GM12878 (cell line): ENCODE measurements around the gene MBD2. TPM values are rescaled to one million over a fixed set of nuclear protein-coding genes. Genes with fewer than 3 reads are reported as not detected.

Source experiments
- CBX5 ChIP-seq: sonication (generic); IDR thresholded peaks from 2 replicates; pipeline ENCODE4 v1.6.1; 2016; ENCODE audit warnings: low read depth, moderate library complexity, mild to moderate bottlenecking, inconsistent platforms
- CHD2 ChIP-seq: IDR thresholded peaks from 2 replicates; pipeline ENCODE4 v1.6.1; 2011; ENCODE audit warnings: low read depth, low read length, improper control_type of control experiment, borderline replicate concordance
- CREB1 ChIP-seq: IDR thresholded peaks from 2 replicates; pipeline ENCODE4 v1.6.1; 2012; ENCODE audit warnings: low read depth, mild to moderate bottlenecking, inconsistent platforms
- DPF2 ChIP-seq: fragments of 450-650 bp; IDR thresholded peaks from 2 replicates; pipeline ENCODE4 v1.6.1; 2017; ENCODE audit warnings: mild to moderate bottlenecking
- EED ChIP-seq: sonication (generic); IDR thresholded peaks from 2 replicates; pipeline ENCODE4 v1.6.1; 2016; ENCODE audit warnings: antibody characterized with exemption, low read depth
- ETV6 ChIP-seq, 2 experiments: fragments of 450-650 bp in 1 of 2; IDR thresholded peaks in 1 of 2; conservative IDR thresholded peaks in 1 of 2; 2 replicates each; pipeline ENCODE4 v1.6.1; 2014; ENCODE audit warnings: antibody characterized with exemption in 1 of 2, borderline replicate concordance in 1 of 2, low read depth in 1 of 2, mild to moderate bottlenecking in 1 of 2, moderate library complexity in 1 of 2
- IKZF2 ChIP-seq, 2 experiments: fragments of 450-650 bp; IDR thresholded peaks; 2 replicates each; pipeline ENCODE4 v1.6.1; 2017; ENCODE audit warnings: mild to moderate bottlenecking in 2 of 2, moderate library complexity in 2 of 2
- JUNB ChIP-seq: IDR thresholded peaks from 2 replicates; pipeline ENCODE4 v1.6.1; 2016; ENCODE audit warnings: antibody characterized with exemption, mild to moderate bottlenecking
- MEF2B ChIP-seq: fragments of 450-650 bp; IDR thresholded peaks from 2 replicates; pipeline ENCODE4 v1.6.1; 2018; ENCODE audit warnings: mild to moderate bottlenecking, moderate library complexity; ENCODE audit not compliant: partially characterized antibody, poor library complexity, severe bottlenecking
- MLLT1 ChIP-seq: fragments of 450-650 bp; IDR thresholded peaks from 2 replicates; pipeline ENCODE4 v1.6.1; 2016; ENCODE audit warnings: mild to moderate bottlenecking
- MTA2 ChIP-seq: fragments of 450-650 bp; IDR thresholded peaks from 2 replicates; pipeline ENCODE4 v1.6.1; 2016; ENCODE audit warnings: low read depth, mild to moderate bottlenecking, moderate library complexity
- NFIC ChIP-seq: IDR thresholded peaks from 2 replicates; pipeline ENCODE4 v1.6.1; 2012; ENCODE audit warnings: low read depth, mild to moderate bottlenecking, inconsistent platforms, low read length, moderate library complexity
- PAX5 ChIP-seq: IDR thresholded peaks from 2 replicates; pipeline ENCODE4 v1.6.1; 2011; ENCODE audit warnings: low read depth, low read length, borderline replicate concordance
- PKNOX1 ChIP-seq: fragments of 450-650 bp; IDR thresholded peaks from 2 replicates; pipeline ENCODE4 v1.6.1; 2016; ENCODE audit warnings: mild to moderate bottlenecking
- POU2F2 ChIP-seq: IDR thresholded peaks from 3 replicates; pipeline ENCODE4 v1.6.1; 2011; ENCODE audit warnings: low read depth, mild to moderate bottlenecking, low read length, borderline replicate concordance
- RELA ChIP-seq: fragments of 450-650 bp; IDR thresholded peaks from 2 replicates; pipeline ENCODE4 v1.8.0; 2014; ENCODE audit warnings: borderline replicate concordance; ENCODE audit not compliant: partially characterized antibody
- SIX5 ChIP-seq: IDR thresholded peaks from 2 replicates; pipeline ENCODE4 v1.6.1; 2011; ENCODE audit warnings: mild to moderate bottlenecking, low read depth, low read length, moderate library complexity; ENCODE audit not compliant: severe bottlenecking
- SKIL ChIP-seq: fragments of 450-650 bp; IDR thresholded peaks from 2 replicates; pipeline ENCODE4 v1.6.1; 2017; ENCODE audit warnings: mild to moderate bottlenecking, low read depth, inconsistent platforms; ENCODE audit not compliant: poor library complexity, severe bottlenecking
- SRF ChIP-seq, 2 experiments: IDR thresholded peaks; 2 replicates each; pipeline ENCODE4 v1.6.1; 2011; ENCODE audit warnings: low read depth in 2 of 2, low read length in 2 of 2, mild to moderate bottlenecking in 1 of 2, moderate library complexity in 1 of 2
- SUPT20H ChIP-seq: IDR thresholded peaks from 2 replicates; pipeline ENCODE4 v1.6.1; 2011; ENCODE audit warnings: low read depth, mild to moderate bottlenecking, low read length, moderate library complexity, borderline replicate concordance; ENCODE audit not compliant: control insufficient read depth
- WRNIP1 ChIP-seq: IDR thresholded peaks from 2 replicates; pipeline ENCODE4 v1.6.1; 2011; ENCODE audit warnings: low read depth, low read length, improper control_type of control experiment, borderline replicate concordance
- ZNF592 ChIP-seq: fragments of 450-650 bp; IDR thresholded peaks from 2 replicates; pipeline ENCODE4 v1.6.1; 2017; ENCODE audit warnings: mild to moderate bottlenecking, moderate library complexity
- polyA plus RNA-seq, 11 experiments: library from polyadenylated mRNA; depleted of rRNA in 4 of 11; unstranded in 6 of 11; stranded (reverse) in 5 of 11; fragments of >200 nt; fragmentation: Nextera tagmentation in 4 of 11; fragmentation: Illumina TruSeq in 1 of 11; extraction: Ambion mirVana in 4 of 11; extraction: Trizol in 1 of 11; gene quantifications; 1 replicate in 1 of 11; 2 replicates in 10 of 11; pipeline versions ENCODE4 v1.2.1 to v1.2.3, GENCODE V29; 2011 to 2016; ENCODE audit warnings: inconsistent platforms in 2 of 11, missing spikeins in 2 of 11, low read depth in 1 of 11
- total RNA-seq, 4 experiments: library from RNA; depleted of rRNA in 3 of 4; stranded (reverse); fragments of >200 nt in 3 of 4; fragmentation: Illumina TruSeq in 1 of 4; extraction: Trizol in 1 of 4; gene quantifications; 2 replicates each; pipeline versions ENCODE4 v1.2.1 to v1.2.3, GENCODE V29; 2013 to 2021

MBD2 gene
- total and polyA plus RNA-seq, 10 of the 15 experiments (the other 5 are each of a cell fraction or from before 2014, with no cell fraction given): 24.1 to 276 (median 57.9) TPM

- TF ChIP-seq CREB1 (peak; percentile 63), RELA (no peak), MTA2 (peak; percentile 65), CBX5 (no peak), SIX5 (no peak), PAX5 (0 out of 2 replicates have a peak, but pooled peaks have one; percentile 15), DPF2 (peak; percentile 86), CHD2 (0 out of 2 replicates have a peak, but pooled peaks have one; percentile 45), PKNOX1 (peak; percentile 44; the same call in 1 of the 2 replicates), WRNIP1 (no peak), MLLT1 (no peak), IKZF2 (IDR thresholded peaks at IDR 0.05) (peak; percentile 66 to 76), MEF2B (peak; percentile 47), POU2F2 (no peak), SRF (IDR thresholded peaks at IDR 0.05; ENCODE audit: low read depth in 2 of 2, low read length in 2 of 2) (0 out of 4 replicates have a peak, but pooled peaks of 1 of the 2 experiments have one; percentile 21), JUNB (peak; percentile 86), NFIC (peak; percentile 85), SKIL (peak; percentile 84), ZNF592 (no peak), ETV6 (conservative IDR thresholded peaks at IDR 0.05 in 1 of 2, IDR thresholded peaks at IDR 0.05 in 1 of 2; ENCODE audit: borderline replicate concordance in 1 of 2, low read depth in 1 of 2) (peak in 1 of 2 experiments; percentile 50; a peak in 2 of 4 replicates), SUPT20H (no peak), EED (0 out of 2 replicates have a peak, but pooled peaks have one; percentile 27)
Observed at GRCh38 chr18:54261894-54262293, 37.4 kb upstream of the MBD2 start (continued).
